ENCODE results near the gene SUGP2.
"Not testable (repeated sequence)": the region's sequence is repeated elsewhere in the genome, so short reads cannot be mapped to it uniquely, and the experiment has no call there.

The SUGP2 gene

GRCh38 chr19:19031891-19032290, 1.4 kb downstream of the SUGP2 start:
- no peak for DNase-seq (ENCODE audit: low read depth)

DNA sequence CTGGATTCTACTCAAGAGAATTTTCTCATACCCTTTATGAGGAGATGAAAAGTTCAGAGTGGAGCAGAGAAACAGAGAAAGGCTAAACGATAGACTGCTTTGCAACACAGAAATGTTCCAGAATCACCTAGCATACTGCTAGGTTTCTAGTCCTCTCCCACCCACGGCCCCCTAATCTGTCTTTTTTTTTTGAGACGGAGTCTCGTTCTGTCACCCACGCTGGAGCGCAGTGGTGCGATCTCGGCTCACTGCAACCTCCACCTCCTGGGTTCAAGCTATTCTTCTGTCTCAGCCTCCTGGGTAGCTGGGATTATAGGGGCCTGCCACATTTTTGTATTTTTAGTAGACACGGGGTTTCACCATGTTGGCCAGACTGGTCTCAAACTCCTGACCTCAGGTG, 4.8 kb downstream of the SUGP2 start:
- DNase-seq (ENCODE audit: low read depth), result no peak

DNA sequence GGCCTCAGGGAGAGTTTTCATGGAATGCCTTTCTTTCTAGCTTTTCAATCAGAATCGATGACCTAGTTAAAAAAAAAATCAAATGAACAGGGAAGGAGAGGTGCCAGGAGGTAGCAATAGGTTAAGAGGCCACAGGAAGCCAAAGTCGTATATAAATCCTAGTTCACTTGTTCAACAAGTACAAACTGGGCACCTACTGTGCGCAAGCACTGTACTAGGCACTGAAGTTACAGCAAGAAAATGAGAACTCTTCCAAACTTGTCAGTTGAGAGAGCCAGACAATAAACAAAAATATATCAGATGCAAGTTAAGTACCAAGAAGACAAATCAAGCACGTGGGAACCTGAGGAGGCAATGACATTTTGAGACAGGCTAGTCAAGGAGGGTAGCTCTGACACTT, 6.1 kb downstream of the SUGP2 start:
- DNase-seq (ENCODE audit: low read depth), result no peak

DNA sequence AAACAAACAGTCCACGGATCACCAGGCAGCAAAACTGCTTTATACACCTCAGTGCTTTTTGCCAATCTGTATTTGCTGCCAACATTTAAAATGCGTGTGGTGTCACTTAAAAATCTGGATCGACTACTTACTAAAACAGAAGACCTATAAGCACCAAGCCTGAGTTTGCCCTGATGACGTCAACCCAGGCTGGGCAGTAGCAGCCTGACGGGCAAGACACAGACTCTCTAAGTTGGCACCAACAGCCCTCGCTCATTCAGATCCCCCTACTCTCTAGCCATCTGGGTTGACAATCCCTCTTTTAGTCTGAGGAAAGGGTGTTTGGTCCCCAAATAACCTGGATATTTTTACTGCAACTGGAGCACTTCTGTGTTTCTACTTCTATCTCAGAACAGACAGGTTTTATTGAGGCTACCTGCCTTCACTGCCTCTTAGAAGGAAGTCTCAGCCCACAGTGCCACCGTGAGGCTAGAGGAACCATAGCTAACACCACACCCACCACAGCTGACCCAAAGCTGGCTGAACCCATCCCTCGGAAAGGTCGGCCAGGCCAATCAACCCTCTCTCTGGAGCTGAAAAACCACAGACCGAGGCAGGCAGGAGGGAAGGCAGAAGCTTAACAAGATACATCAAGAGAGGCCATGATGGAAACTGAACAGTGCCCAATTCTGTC, 6.9 kb downstream of the SUGP2 start:
- no peak for DNase-seq (ENCODE audit: low read depth)

DNA sequence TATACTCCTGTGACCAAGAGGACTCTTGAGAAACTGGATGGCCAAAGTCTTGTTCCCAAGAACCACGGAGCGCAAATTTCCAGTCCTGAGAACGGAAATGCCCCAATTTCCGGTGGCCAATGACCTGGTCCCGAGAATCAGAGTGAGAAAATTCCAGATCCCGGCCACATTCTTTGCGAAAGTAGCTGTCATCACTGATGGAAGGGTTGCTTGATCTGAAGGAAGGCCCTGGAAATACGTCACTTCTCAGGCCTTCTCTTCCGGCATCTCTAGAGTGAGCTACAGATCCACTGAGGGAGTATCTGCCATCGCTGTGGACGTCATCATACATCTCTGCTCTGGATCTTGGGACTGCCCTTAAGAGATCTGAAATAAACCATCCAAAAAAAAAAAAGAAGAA, 7.5 kb downstream of the SUGP2 start:
- DNase-seq (ENCODE audit: low read depth), result no peak

DNA sequence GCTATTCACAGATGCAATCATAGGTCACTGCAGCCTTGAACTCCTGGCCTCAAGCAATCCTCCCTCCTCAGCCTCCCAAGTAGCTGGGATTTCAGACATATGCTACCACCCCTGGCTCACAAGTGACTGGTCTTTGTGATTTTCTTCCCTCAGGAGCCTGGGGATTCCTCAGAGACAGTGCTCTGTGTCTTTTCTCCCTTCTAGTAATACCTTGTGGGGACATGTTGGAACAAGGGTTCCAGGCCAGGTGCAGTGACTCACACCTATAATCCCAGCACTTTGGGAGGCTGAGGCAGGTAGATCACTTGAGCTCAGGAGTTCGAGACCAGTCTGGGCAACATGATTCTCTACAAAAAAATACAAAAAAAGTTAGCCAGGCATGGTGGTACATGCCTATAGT, 9.9 kb downstream of the SUGP2 start:
- DNase-seq (ENCODE audit: low read depth), result not testable (repeated sequence)

DNA sequence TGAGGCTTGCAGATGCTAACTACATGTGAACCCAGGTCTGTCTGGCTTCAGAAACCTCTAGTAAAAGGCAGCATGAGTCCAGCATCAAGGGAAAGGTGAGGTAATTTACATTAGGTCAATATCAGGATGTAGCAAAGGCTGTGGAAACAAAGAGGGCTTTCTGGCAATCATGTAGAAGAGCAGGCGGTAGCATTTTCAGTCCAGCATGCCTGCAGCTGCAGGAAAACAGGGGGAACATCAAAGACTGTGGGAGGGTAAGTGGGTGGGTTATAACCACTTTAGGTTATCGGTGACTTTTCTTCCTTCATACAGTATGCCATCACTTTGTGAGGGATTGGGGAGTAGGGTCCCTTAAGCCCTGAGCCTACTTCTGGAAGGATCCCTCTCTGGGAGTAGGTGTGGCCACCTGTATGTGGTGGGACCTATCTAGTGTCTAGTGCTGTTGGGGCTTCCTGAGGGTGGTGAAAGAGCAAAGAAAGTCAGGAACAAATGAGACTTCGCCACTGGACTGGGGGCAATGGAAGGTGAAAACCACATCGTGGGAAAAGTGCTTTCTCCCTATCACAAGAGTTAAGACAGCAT, 10.8 kb downstream of the SUGP2 start:
- no peak for DNase-seq (ENCODE audit: low read depth)

GRCh38 chr19:19021115-19021514, 12.2 kb downstream of the SUGP2 start:
- peak; percentile 64 for DNase-seq (ENCODE audit: low read depth)

- no peak for DNase-seq (ENCODE audit: low read depth)
These were observed 22.8 kb downstream of the SUGP2 start for GRCh38 chr19:19010551-19010950.

DNA sequence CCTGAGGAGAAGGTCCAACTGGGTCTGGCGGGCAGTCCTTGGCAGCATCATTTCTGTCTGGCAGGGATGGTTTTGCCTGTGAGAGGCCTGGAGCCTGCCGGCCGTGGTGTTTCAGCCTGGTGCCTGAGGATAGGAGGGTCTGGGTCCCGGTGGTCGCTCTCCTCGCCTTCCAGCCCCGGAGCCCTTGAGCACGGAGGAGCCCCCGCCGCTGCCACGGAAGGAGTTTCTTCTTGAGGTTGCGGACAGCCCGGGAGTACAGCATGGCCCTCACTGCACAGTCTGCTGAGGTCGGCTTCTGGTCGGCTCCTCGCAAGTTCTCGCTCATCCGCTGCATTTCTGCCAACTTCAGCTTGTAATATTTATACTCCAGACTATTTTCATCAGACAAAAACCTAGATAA, 23.4 kb downstream of the SUGP2 start:
- DNase-seq (ENCODE audit: low read depth), result no peak

- DNase-seq (ENCODE audit: low read depth), result no peak
These were observed 27.1 kb downstream of the SUGP2 start for GRCh38 chr19:19006213-19006612.

DNA sequence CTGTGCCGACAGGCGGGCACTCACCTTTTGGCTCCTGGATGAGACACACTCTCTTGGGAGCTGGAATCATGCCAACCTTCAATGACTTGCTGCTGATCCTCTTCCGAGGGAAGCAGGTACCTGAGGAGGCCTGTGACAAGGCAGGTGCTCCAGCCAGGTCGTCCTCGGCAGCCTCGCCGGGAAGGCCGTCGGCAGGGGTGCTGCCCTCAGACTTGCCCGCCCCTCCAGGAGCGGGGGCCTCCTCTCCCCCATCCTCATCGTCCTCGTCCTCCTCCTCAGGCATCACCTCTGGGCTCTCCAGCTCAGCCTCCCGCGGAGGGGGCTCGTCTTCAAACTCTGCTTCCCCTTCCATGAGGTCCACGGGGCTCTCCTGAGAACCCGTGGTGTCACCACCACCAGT, 29.2 kb downstream of the SUGP2 start:
- DNase-seq (ENCODE audit: low read depth), result no peak

DNA sequence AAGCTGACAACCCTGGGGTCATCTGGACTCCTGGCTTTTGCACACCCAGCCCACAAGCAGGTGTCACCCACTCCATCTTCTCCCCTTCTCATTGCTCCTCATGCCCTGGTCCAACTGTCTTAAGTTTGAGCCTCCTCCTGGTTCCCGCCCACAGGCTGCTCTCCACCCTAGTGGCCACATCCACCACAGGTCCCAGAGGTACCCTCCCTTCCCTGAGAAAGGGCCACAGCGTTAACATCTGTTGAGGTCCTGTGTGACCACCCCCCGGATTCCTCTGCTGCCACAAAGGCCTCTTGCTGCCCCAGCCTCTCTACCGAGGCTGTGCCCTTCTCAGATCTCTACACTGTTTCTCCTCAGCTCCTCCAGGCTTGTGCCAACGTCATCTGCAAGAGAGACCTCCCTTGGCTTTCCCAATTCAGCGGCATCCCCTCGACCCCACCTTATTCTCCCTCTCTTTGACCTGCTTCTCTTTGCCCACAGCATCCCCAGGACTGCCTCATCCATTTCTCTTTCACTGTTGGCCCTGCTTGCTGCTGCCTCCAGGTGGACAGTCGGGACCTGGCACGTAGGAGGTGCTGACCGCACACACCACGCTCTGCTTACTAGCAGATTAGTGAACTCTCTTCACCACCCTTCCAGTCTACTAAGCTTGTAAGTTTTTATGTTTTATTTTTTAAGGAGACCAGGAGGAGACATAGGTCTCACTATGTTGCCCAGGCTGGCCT, 33.3 kb downstream of the SUGP2 start:
- DNase-seq (ENCODE audit: low read depth), result peak; percentile 37

- DNase-seq (ENCODE audit: low read depth), result peak; percentile 40
These were observed 34.1 kb downstream of the SUGP2 start for GRCh38 chr19:18999016-18999758.

GRCh38 chr19:18998276-18998675, 35.0 kb downstream of the SUGP2 start:
- DNase-seq (ENCODE audit: low read depth), result no peak

DNA sequence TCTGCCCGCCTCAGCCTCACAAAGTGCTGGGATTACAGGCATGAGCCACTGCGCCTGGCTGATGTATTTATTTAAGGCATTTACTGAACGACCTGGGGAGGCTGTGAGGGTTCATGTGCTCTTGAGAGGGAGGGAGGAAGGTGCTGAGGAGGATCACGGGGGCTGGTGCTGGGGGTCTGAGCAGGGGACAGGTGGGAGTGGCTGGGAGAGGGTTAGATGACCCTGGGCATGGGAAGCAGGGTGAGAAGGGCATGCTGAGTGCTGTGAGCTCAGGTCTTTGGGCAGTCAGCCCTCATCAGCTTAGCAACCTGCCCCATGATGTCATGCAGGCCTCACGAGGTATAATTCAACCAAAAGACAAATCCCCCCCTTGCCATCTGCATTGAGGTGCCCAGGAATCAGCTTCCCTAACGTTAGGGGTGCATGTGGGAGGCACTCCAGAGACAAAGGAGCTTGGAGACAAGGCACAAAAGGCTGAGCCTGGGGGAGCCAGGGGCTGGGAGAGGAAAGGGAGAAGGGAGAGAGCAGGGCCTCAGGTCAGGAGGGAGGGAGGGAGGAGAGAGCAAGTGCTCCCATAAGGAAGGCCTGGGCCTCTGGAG, 36.4 kb downstream of the SUGP2 start:
- no peak for DNase-seq (ENCODE audit: low read depth)

- DNase-seq (ENCODE audit: low read depth), result no peak
These were observed 37.0 kb downstream of the SUGP2 start for GRCh38 chr19:18996351-18996750.

GRCh38 chr19:18995804-18996241, 37.5 kb downstream of the SUGP2 start:
- DNase-seq (ENCODE audit: low read depth), result peak; percentile 92

DNA sequence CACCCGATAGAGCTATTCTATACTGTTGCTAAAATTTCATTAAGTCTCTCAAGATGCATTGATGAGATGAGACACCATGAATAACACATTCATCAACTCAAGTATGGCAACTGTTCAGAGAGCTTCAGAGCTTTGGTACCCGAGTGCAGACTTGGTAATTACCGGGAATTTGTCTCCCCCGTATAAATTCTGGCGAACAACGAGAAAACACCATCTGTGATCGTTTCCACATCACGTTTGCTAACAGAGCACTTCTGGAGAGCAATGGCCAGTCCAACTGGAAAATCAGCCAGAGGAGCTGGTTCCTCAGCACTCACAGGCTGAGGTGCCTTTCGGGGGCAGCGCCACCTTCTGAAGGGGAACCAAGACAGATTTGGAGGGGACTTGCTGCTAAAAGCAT, 40.2 kb downstream of the SUGP2 start:
- no peak for DNase-seq (ENCODE audit: low read depth)

- no peak for DNase-seq (ENCODE audit: low read depth)
These were observed 40.6 kb downstream of the SUGP2 start for GRCh38 chr19:18992696-18993095.

DNA sequence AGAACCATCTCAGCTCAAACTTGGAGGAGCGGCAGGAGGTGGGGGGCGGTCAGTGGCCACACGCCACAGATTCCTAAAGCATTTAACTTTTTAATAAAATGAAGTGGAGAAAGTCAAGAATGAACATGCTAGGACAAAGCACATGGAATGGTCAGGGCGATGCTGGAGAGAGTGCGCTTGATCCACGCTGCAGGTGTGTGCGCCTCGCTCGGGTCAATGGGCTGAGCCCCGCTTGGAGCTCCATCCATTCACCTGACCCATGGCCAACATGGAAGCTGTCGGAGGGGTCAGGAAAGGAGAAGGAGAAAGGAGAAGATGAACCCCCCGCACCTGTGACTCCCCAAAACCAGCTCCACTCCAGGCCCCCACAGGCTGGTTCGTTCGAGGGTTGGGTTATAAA, 41.8 kb downstream of the SUGP2 start:
- no peak for DNase-seq (ENCODE audit: low read depth)

GRCh38 chr19:18991006-18991405, 42.3 kb downstream of the SUGP2 start:
- no peak for DNase-seq (ENCODE audit: low read depth)

All from ELR (cell line).